ENCODE measurements around the gene RAMP2.

DNA sequence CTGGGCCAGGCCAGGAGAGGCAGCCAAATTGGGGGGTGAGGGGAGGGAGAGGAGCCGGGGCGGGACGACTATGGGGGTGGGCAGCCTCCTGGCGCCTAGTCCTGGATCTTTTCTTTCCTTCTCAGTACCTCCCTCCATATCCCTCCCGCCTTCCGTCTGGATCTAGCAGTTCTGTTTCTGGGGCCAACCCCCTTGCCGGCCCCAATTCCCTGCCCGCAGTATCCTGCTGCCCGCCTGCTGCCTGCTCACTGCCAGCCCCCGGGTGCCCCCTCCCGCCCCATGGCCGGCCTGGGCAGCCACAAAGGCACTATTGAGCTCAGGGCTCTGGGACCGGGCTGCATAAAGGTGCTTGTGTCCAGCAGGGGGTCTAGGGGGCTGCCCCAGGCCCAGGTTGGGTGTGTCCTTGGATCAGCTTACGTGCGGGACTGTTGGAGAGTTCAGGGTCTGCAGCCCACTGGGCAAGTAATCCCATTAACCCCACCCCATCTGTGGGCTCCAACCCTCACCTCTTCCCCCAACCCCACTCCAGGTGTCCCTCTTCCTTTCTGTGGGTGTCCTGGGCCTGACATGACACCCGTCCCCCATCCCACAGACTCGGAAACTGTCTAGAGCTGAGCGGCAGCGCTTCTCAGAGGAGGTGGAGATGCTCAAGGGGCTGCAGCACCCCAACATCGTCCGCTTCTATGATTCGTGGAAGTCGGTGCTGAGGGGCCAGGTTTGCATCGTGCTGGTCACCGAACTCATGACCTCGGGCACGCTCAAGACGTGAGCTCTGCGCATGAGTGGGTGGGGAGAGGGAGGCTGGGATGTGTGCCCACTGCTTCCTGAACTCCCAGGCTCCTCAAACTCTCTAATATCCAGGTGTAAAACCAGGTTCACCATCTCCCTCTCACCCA, 21.4 kb downstream of the RAMP2 start:
- TF ChIP-seq ZNF384 (IDR thresholded peaks at IDR 0.05) (no peak), FOXK2 (IDR thresholded peaks at IDR 0.05) (no peak), SUZ12 (IDR thresholded peaks at IDR 0.05) (no peak)
